Measurements from ENCODE around the gene SNTN.
A peak's percentile ranks its signal among the peaks of the same experiment; 100 is the strongest.

The SNTN gene

DNA sequence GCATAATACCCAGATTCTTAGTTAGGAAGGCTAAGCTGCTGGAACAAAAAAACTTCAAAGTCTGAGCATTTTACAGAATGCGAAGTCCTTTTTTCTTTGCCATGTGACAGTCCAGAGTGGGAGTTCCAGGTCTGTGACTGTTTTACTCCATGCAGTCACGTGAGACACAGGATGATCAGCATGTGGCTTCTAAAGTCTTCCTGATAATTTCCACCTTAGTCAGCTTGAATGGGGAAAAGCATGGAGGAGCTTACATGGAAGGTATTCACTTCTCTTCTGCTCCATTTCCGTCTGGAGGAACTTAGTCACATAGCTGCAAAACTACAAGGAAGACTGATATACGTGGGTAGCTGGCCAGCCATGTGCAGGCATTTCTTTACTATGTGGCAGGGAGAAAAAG, 1.7 kb downstream of the SNTN start:
- no peak overlapping the region for H3K4me3 ChIP-seq (replicated peaks in 1 of 2; ENCODE audit: low read depth in 2 of 2, low read length in 2 of 2)
- peak in 1 of 2 donors; percentile 58 for DNase-seq (ENCODE audit: low read depth in 2 of 2)
- TF ChIP-seq, protein P1, sequence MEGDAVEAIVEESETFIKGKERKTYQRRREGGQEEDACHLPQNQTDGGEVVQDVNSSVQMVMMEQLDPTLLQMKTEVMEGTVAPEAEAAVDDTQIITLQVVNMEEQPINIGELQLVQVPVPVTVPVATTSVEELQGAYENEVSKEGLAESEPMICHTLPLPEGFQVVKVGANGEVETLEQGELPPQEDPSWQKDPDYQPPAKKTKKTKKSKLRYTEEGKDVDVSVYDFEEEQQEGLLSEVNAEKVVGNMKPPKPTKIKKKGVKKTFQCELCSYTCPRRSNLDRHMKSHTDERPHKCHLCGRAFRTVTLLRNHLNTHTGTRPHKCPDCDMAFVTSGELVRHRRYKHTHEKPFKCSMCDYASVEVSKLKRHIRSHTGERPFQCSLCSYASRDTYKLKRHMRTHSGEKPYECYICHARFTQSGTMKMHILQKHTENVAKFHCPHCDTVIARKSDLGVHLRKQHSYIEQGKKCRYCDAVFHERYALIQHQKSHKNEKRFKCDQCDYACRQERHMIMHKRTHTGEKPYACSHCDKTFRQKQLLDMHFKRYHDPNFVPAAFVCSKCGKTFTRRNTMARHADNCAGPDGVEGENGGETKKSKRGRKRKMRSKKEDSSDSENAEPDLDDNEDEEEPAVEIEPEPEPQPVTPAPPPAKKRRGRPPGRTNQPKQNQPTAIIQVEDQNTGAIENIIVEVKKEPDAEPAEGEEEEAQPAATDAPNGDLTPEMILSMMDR (IDR thresholded peaks at IDR 0.05; ENCODE audit: low read depth, low read length): no peak

DNA sequence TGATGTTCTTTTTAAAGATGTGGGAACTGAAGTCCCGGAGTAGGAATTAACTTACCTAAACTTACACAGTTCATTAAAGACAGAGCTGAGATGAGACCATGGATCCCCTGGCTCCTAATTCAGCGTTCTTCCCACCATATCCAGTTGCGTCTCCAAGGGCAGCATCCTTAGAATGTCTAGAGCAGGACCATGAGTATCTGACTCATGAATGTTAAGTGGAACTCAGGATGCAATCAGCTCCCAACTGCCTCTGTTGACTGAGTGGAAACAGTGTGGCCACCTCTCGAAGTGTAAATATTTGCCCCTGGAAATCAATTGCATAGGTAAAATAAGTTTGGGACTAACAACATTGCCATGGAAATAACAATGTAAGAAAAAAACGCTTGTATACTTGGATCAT, 2.5 kb downstream of the SNTN start:
- DNase-seq (ENCODE audit: low read depth in 2 of 2): peak in 1 of 2 donors; percentile 23
- TF ChIP-seq, protein P1 (IDR thresholded peaks at IDR 0.05; ENCODE audit: low read depth, low read length): no peak
- no peak overlapping the region for H3K4me3 ChIP-seq (replicated peaks in 1 of 2; ENCODE audit: low read depth in 2 of 2, low read length in 2 of 2)

DNA sequence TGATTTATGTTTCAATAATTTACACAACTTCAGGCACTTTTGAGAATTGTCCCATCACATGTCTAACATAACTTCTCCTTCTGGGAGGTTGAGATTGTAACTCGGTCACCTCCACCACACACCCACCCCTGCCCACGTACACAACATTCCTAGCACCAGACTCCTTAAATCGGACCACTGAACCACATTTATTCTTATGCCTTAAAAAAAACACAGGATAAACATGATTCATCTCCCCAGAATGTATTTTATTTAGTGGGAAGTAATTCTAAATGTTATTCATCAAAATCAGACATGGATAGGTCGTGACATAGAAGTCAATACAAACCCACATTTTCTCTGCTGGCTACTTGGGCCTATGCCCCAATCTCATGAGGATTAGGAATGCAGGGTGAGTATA, 3.0 kb downstream of the SNTN start:
- H3K4me3 ChIP-seq (replicated peaks in 1 of 2; ENCODE audit: low read depth in 2 of 2, low read length in 2 of 2): no peak overlapping the region
- TF ChIP-seq, protein P1 (IDR thresholded peaks at IDR 0.05; ENCODE audit: low read depth, low read length): no peak
- DNase-seq (ENCODE audit: low read depth in 2 of 2): peak; percentile 28 to 86

GRCh38 chr3:63656786-63657185, 4.3 kb downstream of the SNTN start:
- DNase-seq (ENCODE audit: low read depth in 2 of 2): peak in 1 of 2 donors; percentile 84
- TF ChIP-seq, protein P1 (IDR thresholded peaks at IDR 0.05; ENCODE audit: low read depth, low read length): no peak
- H3K4me3 ChIP-seq (replicated peaks in 1 of 2; ENCODE audit: low read depth in 2 of 2, low read length in 2 of 2): no peak overlapping the region

DNA sequence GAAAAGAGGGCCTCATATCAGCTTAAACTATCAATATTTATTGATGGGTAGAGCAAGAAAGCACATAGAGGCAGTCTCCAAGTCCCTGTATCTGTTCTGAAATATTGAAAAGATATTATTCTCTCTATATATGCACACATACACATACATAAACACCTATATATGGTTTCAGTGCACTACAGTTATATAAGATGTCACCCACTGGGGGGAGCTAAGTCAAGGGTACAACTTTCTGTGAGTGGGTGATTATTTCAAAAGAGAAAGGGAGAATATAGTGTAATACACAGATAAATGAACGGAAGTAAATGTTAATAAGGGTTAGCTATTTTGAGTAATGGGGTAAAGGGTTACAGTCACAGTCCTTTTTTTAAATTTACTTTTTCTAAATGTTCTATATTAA, 8.8 kb downstream of the SNTN start:
- no peak overlapping the region for H3K4me3 ChIP-seq (replicated peaks in 1 of 2; ENCODE audit: low read depth in 2 of 2, low read length in 2 of 2)
- TF ChIP-seq, protein P1 (IDR thresholded peaks at IDR 0.05; ENCODE audit: low read depth, low read length): peak; percentile 18
- peak in 1 of 2 donors; percentile 7 for DNase-seq (ENCODE audit: low read depth in 2 of 2)

GRCh38 chr3:63662011-63662410, 9.5 kb downstream of the SNTN start:
- no peak for DNase-seq (ENCODE audit: low read depth in 2 of 2)
- TF ChIP-seq, protein P1 (IDR thresholded peaks at IDR 0.05; ENCODE audit: low read depth, low read length): no peak
- no peak overlapping the region for H3K4me3 ChIP-seq (replicated peaks in 1 of 2; ENCODE audit: low read depth in 2 of 2, low read length in 2 of 2)

DNA sequence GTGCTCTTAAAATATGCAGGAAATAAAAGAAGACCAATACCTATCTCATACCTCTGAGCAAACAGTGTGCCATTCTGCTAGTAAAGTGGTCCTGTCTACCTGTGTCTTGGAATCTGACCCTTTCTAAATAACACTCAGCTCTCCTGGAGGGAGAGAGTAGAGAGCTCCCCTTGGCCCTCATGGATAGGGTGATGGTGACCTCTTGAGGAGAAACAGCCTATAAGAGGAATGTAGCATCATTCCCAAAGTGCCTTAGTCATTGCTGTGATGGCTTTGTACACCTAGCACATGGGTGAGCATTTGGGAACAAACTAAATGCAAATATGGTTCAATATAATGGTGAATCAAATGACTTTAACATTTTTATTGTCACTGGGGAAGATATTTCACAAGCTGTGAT, 10.0 kb downstream of the SNTN start:
- H3K4me3 ChIP-seq (replicated peaks in 1 of 2; ENCODE audit: low read depth in 2 of 2, low read length in 2 of 2): no peak overlapping the region
- TF ChIP-seq, protein P1 (IDR thresholded peaks at IDR 0.05; ENCODE audit: low read depth, low read length): no peak
- DNase-seq (ENCODE audit: low read depth in 2 of 2): peak in 1 of 2 donors; percentile 44
